ENCODE results near the gene PNPLA6. TPM values are rescaled to one million over a fixed set of nuclear protein-coding genes. Genes with fewer than 3 reads are reported as not detected.

PNPLA6 gene
- total and polyA plus RNA-seq, 2 of the 8 experiments (the other 6 are each of a cell fraction or from before 2014, with no cell fraction given), result 55.1 to 121 TPM

DNA sequence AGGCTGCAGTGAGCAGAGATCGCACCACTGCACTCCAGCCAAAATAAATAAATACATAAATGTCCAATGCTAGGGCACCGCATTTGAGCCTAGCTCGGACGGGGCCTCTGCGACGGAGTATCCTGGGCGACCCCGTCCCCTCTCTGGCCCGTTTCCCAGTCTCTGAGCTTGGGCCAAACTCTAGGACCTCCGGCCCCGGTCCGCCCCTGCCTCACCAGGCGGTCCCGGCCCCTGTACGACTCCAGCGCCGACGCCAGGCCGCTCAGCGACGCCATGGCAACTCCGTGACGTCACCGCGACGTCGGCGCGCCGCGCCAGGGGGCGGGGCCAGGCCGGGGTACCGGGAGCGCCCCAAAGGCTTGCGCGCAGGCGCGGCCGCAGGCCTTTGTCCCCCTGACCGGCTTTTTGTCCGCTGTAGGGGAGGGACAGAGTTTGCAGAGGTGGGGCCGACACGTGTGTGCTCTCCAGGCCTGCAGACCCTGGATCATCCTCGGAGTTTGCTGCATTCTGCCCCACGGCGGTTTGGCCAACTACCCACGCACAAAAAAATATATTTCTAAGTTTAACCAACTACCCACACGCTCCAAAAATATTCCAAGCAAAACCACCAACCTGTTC lies 46.7 kb upstream of the PNPLA6 start, which contains the start of gene PEX11G:
Gene PEX11G (minus strand): TSS at position 300 of the 618 bp plus-strand sequence. CDS start 25 bp downstream, at position 275.
- peak within 1 kb of the TSS; percentile 79 for H3K56ac ChIP-seq (replicated peaks; ENCODE audit: insufficient read length, low read depth, low read length)
- H3K23me2 ChIP-seq (ENCODE audit: low read depth, low read length), result no peaks in the 10 kb centered on the region
- no peaks in the 10 kb centered on the region for H3K9me3 ChIP-seq (ENCODE audit: insufficient read depth in 2 of 2, low read depth in 1 of 2, low read length in 1 of 2)
- peak within 1 kb of the TSS in 3 of 4 experiments; percentile 60 to 64 (median 61); a peak in 6 of 7 replicates for H3K9ac ChIP-seq (replicated peaks in 1 of 4; ENCODE audit: extremely low read depth in 1 of 4, low read depth in 3 of 4, low read length in 3 of 4)
- peak within 1 kb of the TSS; percentile 91 for H4K5ac ChIP-seq (ENCODE audit: insufficient read length, low read depth, low read length)
- H2BK120ac ChIP-seq (replicated peaks; ENCODE audit: low read depth, low read length), result peak within 1 kb of the TSS; percentile 36
- no peaks in the 10 kb centered on the region for H3K79me2 ChIP-seq (ENCODE audit: control insufficient read depth in 1 of 2, insufficient read depth in 2 of 2, low read length in 2 of 2)
- peak within 1 kb of the TSS; percentile 67 for H2AFZ ChIP-seq (ENCODE audit: low read length)
- H3K4me1 ChIP-seq (replicated peaks in 1 of 4; ENCODE audit: control insufficient read depth in 3 of 4, insufficient read depth in 4 of 4, low read length in 3 of 4), result peaks cover 3 to 5% (median 4%) of the 10 kb centered on the region in 4 experiments; a peak in 6 of 7 replicates
- peak within 1 kb of the TSS; percentile 97 for H4K8ac ChIP-seq (ENCODE audit: extremely low read depth, insufficient read depth, low read length)
- CTCF ChIA-PET (ENCODE audit: partially characterized antibody), result interaction anchor here (0.6 to 2.0 kb wide), 7 partner anchors 11 to 80 kb away, joined by 3 to 7 read pairs (median 4); partner anchors contain the start of gene MCOLN1
- H2AK5ac ChIP-seq (ENCODE audit: low read depth, low read length), result peak within 1 kb of the TSS; percentile 91; the same call in 1 of the 2 replicates
- H3K27me3 ChIP-seq (replicated peaks in 1 of 4; ENCODE audit: control insufficient read depth in 3 of 4, extremely low read depth in 1 of 4, insufficient read depth in 3 of 4, low read length in 3 of 4), result peaks cover 0 to 3% (median 0%) of the 10 kb centered on the region in 4 experiments; a peak in 1 of 7 replicates
- no peaks in the 10 kb centered on the region for H3K79me1 ChIP-seq (ENCODE audit: low read depth, low read length)
- FAIRE-seq (no peak), DNase-seq (ENCODE audit: low read depth in 1 of 2, low spot score in 2 of 2) (peak; percentile 80 to 99)
- POLR2A ChIA-PET (ENCODE audit: partially characterized antibody), result interaction anchor here (0.9 to 2.4 kb wide), 4 partner anchors 12 to 82 kb away, joined by 3 to 6 read pairs (median 6); no protein-coding TSS in a partner anchor
- peak within 1 kb of the TSS; percentile 54 to 68 (median 66) for H3K4me3 ChIP-seq (ENCODE audit: extremely low read depth in 1 of 4, insufficient read depth in 2 of 4, low read depth in 3 of 4, low read length in 4 of 4)
- H2BK5ac ChIP-seq (ENCODE audit: low read depth, low read length), result peak within 1 kb of the TSS; percentile 8
- H2BK12ac ChIP-seq (ENCODE audit: low read depth, low read length), result no peak within 1 kb of the TSS
- peak within 1 kb of the TSS; percentile 65 to 78 for H3K4me2 ChIP-seq (ENCODE audit: insufficient read depth in 1 of 2, low read depth in 2 of 2, low read length in 2 of 2)
- H2BK20ac ChIP-seq (ENCODE audit: low read length), result no peak within 1 kb of the TSS
- H3K4ac ChIP-seq (replicated peaks; ENCODE audit: insufficient read length, low read depth, low read length), result peak within 1 kb of the TSS; percentile 63
- H3K36me3 ChIP-seq (ENCODE audit: control insufficient read depth in 2 of 4, insufficient read depth in 4 of 4, low read length in 3 of 4), result no peaks in the 10 kb centered on the region
- H3K14ac ChIP-seq (ENCODE audit: insufficient read length), result no peak within 1 kb of the TSS
- peak within 1 kb of the TSS; percentile 67; the same call in 1 of the 2 replicates for H3K27ac ChIP-seq (ENCODE audit: low read depth, low read length)
- WGBS, 2 experiments (ENCODE audit: extremely low coverage in 1 of 2, insufficient coverage in 1 of 2, insufficient read length in 1 of 2, insufficient replicate concordance in 2 of 2, low coverage in 1 of 2, low lambda C conversion rate in 2 of 2, missing lambda C conversion rate in 1 of 2), result 4% methylated on average over 49 of the region's 49 CpGs; no CpG with 5 or more reads in 1 of the 2 experiments
- H3K23ac ChIP-seq (ENCODE audit: insufficient read length), result no peak within 1 kb of the TSS
- H2BK15ac ChIP-seq (ENCODE audit: low read length), result peak within 1 kb of the TSS; percentile 72; the same call in 1 of the 2 replicates
- no peaks in the 10 kb centered on the region for H4K20me1 ChIP-seq (replicated peaks in 1 of 2; ENCODE audit: control insufficient read depth in 1 of 2, insufficient read depth in 2 of 2, low read length in 2 of 2)
- H4K91ac ChIP-seq (replicated peaks; ENCODE audit: insufficient read length, low read length), result peak within 1 kb of the TSS; percentile 78
- no peak within 1 kb of the TSS; the same call in 1 of the 2 replicates for H3K18ac ChIP-seq (ENCODE audit: extremely low read depth, low read length)
- TF ChIP-seq POU5F1 (IDR thresholded peaks at IDR 0.05; ENCODE audit: low read depth, low read length) (no peak), ASH2L (IDR thresholded peaks at IDR 0.05; ENCODE audit: low read length) (no peak), TAF1 (IDR thresholded peaks at IDR 0.05; ENCODE audit: low read depth, low read length) (peak; percentile 75), SRF (IDR thresholded peaks at IDR 0.05; ENCODE audit: low read depth, low read length) (peak; percentile 36), CHD2 (IDR thresholded peaks at IDR 0.05; ENCODE audit: low read length) (no peak), CREB1 (IDR thresholded peaks at IDR 0.05) (peak; percentile 98), RFX5 (IDR thresholded peaks at IDR 0.05; ENCODE audit: borderline replicate concordance, low read depth, low read length) (no peak), POLR2A (IDR thresholded peaks at IDR 0.05; ENCODE audit: control extremely low read depth in 1 of 2, low read depth in 2 of 2, low read length in 2 of 2) (peak; percentile 66 to 79), SP1 (IDR thresholded peaks at IDR 0.05; ENCODE audit: low read depth, low read length) (peak; percentile 64; the same call in 1 of the 2 replicates), SIX5 (IDR thresholded peaks at IDR 0.05; ENCODE audit: low read depth, low read length) (no peak)
- TF ChIP-seq, protein P1, sequence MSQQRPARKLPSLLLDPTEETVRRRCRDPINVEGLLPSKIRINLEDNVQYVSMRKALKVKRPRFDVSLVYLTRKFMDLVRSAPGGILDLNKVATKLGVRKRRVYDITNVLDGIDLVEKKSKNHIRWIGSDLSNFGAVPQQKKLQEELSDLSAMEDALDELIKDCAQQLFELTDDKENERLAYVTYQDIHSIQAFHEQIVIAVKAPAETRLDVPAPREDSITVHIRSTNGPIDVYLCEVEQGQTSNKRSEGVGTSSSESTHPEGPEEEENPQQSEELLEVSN (IDR thresholded peaks at IDR 0.05), result peak; percentile 70
- TF ChIP-seq, protein P2, sequence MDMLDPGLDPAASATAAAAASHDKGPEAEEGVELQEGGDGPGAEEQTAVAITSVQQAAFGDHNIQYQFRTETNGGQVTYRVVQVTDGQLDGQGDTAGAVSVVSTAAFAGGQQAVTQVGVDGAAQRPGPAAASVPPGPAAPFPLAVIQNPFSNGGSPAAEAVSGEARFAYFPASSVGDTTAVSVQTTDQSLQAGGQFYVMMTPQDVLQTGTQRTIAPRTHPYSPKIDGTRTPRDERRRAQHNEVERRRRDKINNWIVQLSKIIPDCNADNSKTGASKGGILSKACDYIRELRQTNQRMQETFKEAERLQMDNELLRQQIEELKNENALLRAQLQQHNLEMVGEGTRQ (IDR thresholded peaks at IDR 0.05; ENCODE audit: low read length), result no peak

Measured in H1 (cell line).